HG03060 (cell line): ENCODE data around the gene SAT1.
"Not testable (repeated sequence)": the region's sequence is repeated elsewhere in the genome, so short reads cannot be mapped to it uniquely, and the experiment has no call there.

Experiments
- ATAC-seq: cut with Tn5 transposase; IDR thresholded peaks from one replicate; pipeline ENCODE4 v1.9.1; 2021; ENCODE audit warnings: low read depth, moderate number of reproducible peaks; ENCODE audit not compliant: unreplicated experiment

Gene SAT1

DNA sequence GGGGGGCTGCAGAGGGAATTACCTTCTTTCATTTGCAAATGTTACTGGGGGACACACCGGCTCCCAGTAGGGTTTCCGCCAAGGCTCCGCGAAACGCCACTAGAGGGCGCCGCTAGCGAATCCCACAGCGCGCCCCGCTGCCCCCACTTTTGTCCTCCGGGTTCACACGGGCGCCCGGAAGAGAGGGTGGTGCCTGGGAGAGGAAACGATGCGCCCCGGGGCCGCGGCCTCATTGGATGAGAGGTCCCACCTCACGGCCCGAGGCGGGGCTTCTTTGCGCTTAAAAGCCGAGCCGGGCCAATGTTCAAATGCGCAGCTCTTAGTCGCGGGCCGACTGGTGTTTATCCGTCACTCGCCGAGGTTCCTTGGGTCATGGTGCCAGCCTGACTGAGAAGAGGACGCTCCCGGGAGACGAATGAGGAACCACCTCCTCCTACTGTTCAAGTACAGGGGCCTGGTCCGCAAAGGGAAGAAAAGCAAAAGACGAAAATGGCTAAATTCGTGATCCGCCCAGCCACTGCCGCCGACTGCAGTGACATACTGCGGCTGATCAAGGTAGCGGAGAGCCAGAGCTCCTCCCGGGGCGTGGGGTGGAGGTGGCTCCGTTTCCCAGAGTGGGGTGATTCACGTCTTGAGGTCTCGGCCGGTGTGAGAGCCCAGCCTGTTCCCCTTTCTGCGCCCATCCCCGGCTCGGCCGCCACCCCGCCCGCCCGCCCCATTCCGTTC lies at the start of gene SAT1:
SAT1 (plus strand) TSS at position 311 of the 726 bp plus-strand sequence; CDS start at position 490, 179 bp downstream.
- ATAC-seq, result peak; percentile 55

DNA sequence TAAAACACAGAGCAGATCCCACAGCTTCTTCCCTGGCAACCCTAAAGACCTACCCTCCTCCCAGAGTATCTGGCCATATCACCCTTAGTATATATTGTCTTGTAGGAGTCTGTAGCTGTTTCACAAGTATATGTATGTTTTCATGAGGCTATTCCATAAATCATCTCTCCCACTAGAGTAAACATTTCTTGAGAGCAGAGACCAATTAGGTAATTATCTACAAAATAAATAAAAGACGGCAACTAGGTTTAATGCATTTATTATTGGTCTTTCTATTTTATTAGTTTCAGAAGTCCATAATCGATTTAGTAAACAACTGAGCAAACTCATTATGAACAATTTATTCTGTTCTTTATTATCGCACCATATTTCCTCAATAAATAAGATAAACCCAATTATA lies 46.9 kb upstream of the SAT1 start:
- no peak for ATAC-seq

DNA sequence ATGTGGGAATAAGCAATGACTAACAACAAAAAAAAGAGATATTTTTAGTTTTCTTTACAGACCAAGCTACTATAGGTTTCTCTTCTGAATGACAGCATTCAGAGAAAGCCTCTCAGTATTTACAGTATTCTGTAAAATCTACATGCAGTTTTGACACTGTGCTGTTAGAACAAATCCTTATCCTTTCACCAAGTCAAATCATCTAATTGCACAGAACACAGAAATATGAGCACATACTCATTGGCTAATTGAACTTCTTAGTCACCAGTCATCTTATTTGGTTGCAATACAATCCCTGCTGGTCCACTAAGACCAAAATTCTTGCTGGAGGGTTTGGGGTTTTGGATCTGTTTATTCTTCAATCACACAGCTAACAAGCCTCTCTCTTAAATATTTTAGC lies 45.6 kb upstream of the SAT1 start:
- no peak for ATAC-seq

DNA sequence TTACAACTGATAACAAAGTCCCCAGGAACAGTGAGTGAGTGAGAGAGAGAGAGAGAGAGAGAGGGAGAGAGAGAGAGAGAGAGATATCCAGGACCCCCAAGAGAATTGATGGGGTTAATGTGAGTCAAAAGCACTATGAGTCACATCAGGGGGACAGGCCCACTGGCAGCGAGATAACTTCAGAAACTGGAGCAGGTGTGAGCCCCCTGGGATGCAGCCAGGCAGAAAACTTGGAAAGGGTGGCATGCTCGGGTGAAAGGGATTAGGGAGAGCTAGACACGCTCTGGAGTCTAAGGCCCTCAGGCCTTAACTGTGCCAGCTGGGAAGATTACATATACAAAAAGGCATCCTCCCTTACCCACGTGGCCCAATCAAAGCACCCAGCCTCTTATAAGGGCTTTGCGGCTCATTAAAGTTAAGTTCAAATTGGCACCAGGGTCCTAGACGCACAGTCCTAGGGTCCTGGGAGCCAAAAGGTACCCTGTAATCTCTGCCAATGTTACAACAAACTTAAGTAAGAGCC lies 40.7 kb upstream of the SAT1 start:
- ATAC-seq, result peak; percentile 13

DNA sequence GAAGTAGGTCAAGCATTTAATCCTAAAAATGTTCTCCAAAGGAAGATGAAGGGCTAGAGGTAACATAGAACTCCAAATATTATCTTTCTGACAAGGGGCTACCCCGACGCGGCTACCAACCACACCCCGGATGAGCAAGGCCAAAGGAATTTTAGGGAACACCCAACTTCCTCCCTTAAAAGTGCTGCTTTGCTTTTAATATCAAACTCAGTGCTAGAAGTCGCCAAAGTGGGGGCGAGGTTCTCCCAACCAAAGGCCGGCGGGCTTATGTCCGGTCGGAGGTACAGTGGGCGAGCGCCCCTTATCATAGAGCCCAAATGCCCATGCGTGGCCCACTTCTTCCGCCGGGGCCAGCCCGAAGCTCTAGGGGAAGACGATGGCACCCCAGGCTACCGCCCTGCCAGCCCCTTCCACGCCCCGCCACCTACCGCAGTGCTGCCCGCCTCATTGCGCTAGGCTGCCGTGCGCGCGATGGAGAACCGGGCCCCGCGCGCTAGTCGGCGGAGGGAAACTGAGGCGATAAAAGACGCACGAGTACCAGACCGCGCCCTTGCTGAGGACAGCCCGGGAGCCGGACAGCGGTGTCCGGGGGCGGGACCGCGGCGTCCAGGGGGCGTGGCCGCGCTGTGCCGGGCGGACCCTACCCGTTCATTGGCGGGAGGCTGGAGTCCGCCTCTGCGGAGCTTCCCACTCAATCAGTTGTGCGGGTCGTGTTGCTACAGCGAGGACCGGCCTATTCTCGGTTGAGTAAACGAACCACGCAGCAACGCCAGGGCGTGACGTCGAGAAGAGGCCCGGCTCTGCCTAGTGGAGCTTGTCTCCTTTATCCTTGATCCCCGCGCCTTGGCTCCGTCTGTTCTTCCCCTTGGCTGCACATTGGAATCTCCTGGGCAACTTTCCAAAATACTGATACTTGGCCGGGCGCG lies 40.0 kb upstream of the SAT1 start, which contains the start of gene ACOT9:
ACOT9 (minus strand) TSS at position 580 of the 926 bp plus-strand sequence; CDS start at position 448, 132 bp downstream.
- peak; percentile 88 for ATAC-seq

DNA sequence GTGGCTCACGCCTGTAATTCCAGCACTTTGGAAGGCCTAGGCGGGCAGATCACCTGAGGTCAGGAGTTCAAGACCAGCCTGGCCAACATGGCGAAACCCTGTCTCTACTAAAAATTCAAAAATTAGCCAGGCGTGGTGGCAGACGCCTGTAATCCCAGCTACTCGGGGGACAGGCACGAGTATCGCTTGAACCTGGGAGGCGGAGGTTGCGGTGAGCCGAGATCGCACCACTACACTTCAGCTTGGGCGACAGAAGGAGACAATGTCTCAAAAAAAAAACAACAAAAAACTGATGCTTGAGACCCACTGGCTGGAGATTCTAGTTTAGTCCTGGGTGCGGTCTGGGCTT lies 39.4 kb upstream of the SAT1 start:
- not testable (repeated sequence) for ATAC-seq

DNA sequence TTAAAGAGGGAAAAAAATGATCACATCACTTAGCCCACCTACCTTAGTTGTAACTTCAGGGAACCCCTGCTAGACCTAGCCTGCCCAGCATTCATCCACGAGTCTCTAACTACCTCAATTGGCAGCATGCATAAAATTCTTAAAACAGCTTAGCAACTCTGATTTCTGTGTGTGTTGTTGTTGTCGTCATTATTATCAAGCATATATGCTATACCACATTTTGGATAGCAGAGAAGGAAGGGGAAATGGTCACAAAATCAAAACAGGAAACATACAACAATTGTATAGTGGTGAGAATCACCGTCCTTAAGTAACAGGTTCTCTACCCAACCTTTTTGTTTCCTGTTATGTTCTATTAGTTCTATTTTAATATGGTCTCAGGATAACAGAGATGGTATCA lies 37.2 kb upstream of the SAT1 start:
- no peak for ATAC-seq

DNA sequence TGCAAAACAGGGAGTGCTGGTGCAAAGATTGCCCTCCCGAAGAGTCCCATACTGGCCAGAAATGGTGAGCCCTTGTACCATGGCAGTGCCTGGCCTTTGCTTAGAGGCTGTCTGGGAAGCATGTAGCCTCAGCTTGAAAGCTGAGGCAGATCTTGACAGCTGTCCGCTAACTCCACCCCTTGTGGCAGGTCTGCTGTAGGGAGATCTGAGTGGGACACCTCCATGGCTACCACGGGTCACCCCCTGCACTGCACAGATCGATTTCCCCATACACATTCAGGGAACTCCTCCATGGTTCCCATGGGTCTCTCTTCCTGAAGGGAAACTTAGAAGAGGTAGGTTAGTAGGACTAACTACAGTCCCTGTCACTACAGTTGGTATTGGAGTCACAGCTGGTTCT lies 33.8 kb upstream of the SAT1 start:
- no peak for ATAC-seq

DNA sequence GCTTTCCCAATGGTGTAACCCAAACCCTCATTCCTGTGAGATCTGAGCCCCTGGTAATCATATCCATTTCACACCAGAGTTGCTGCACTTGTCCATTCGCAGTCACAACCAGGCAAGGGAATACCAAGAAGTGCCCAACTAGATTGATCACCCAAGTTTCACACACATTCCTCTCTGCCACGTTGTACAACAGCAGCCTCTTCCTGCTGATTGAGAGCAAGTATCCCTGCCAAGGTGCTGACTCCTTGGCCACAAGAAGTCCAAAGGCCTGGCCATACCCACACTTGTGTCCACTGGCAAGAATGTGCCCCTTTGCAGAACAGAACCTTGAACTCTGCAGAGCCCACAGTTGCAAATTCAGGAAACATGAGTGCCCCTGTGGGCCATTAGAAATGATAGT lies 33.4 kb upstream of the SAT1 start:
- no peak for ATAC-seq

DNA sequence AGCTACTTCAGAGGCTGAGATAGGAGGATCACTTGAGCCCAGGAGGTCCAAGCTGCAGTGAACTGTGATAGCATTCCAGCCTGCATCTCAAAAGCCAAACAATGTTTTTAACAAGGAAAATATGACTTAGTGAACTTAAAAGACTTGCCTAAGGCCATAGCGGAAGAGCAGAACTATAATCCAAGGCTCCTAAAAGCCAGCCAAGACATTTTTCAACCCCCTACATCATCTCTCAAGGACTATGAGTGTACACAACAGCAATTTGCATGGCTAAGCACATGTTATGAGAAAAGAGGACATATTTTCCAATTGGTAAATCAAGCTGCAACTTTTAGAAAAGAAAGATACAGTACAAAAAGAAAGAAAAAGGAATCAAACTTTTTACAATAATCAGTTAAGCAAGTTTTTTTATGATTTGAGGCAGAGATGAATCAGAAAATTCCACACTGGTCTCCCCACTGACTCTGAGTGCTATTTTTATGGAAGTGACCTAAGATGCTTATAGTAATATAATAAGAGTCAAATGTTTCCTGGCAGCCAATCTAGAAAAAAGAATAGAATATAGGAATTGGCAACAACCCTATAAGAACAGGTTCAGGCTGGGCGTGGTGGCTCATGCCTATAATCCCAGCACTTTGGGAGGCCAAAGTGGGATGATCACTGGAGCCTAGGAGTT lies 30.1 kb upstream of the SAT1 start:
- ATAC-seq, result no peak

DNA sequence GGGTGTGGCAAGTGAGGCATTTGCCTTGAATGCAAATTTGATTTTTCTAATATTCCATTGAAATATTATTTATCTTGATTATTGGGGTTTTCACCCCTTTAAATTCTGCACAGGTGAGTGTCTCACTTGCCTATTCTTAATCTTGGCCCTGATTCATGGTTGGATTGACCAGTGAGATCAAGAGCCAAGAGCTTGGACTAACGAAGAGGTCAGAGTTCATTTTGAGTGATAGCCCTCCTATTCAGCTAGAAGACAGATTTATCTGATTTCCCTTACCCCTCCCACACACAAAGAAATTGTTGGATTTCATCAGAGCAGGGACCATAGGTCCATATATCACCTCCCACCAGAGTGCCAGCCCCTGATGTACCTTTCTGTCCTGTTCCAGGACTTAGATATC lies 28.3 kb upstream of the SAT1 start:
- no peak for ATAC-seq

DNA sequence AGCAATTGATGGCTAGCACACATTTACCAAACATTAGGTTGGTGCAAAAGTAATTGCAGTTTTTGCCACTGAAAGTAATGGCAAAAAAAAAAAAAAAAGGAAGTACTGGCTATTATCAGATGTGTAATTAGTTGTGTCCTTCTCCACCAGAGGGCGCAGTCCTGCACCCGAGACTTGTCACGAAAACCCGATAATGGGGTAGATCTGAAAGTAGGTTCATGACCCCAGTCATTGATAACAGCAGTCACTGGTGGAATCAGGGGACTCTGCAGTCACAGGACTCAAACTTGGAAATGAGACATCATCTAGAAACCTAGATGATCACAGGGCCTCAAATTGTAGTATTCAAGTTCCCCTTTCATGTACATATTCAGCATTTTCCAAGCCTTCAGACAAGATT lies 26.8 kb upstream of the SAT1 start:
- ATAC-seq, result peak; percentile 65

DNA sequence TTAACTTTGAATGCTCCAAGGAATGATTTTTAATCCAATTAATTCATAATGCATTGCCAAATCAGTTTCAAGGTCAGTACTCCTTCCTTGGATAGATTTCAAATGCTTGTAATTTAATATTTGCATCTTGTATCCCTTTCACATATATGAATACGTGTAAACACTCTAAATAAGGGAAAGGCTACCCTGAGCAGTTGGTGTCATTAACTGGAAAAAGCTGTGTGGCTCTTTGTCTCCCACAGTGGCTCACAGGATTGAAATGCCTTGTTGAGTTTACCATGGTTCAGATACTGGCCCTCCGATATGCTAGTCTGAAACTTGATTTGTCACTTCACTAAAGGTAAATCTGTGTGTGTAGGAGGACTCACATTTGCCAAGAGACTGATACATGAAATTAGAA lies 23.2 kb upstream of the SAT1 start:
- no peak for ATAC-seq

DNA sequence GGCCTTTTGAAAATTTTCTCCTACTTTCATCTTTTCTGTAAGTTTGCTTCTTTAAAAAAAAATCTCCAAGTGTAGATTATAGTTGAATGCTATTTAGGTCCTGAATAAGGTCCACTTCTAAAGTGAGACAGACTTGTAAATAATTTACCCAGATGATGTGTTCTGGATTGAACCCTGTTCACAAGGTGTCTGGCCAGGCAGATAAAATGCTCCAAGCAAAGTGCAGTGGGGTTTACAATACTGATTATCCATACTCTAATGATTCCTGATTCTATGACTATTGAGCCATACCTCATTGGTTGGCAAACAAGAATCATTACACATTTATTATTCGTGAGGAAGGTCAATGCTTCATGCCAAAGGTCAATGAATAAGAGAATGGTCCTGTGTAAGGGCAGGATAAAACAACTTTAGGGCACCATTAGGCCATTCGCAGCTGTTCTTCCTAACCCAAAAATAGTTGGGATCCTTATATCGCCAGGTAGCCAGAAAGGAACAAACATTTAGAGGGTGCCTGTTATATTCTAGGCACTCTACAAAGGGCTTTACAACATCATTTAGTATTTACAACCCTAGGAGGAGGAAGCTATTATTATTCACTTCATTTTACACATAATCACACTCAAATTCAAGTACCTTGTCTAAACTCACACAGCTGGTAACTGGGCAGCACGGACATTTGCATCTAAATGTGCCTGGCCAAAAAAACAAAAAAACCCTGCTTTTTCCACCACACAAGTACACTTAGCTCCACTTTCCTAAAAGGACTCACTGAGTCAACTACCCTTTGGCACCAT lies 18.6 kb upstream of the SAT1 start:
- no peak for ATAC-seq

DNA sequence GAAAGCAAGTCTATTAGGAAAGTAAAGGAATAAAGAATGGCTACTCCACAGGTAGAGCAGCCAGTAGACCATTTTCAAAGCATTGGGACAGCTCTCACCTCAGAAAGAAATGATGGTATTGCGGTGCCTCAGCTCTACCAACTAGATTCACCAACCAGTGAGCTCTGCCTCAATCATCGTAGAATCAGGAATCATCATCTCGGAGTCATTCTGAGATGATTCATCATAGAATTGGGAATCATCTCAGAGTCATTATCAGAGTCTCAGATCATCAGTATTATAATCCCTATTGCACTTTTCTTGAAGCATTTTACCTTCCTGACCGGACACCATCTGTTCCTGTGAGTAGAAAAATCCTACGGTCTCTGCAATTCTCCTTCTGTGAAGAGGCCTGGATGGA lies 17.5 kb upstream of the SAT1 start:
- no peak for ATAC-seq

DNA sequence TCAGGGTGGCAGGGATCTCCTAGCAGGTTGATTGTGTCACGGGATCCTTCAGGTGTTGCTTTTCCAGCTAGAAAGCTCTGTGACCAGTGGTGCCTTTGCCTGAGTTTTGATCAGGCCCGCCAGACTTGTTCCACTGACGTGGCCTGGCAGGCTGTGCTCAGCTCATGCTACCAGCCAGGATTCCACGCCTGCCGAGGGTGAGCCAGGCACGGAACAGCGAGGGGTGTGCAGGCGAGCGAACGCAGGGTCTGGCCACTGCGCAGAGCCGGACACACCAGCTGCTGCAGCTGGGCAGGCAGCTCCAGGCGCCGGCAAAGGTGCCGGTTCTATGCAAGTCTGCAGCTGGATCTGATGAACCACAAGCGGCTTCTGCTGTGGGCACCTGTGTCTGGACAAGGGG lies 17.1 kb upstream of the SAT1 start:
- no peak for ATAC-seq

DNA sequence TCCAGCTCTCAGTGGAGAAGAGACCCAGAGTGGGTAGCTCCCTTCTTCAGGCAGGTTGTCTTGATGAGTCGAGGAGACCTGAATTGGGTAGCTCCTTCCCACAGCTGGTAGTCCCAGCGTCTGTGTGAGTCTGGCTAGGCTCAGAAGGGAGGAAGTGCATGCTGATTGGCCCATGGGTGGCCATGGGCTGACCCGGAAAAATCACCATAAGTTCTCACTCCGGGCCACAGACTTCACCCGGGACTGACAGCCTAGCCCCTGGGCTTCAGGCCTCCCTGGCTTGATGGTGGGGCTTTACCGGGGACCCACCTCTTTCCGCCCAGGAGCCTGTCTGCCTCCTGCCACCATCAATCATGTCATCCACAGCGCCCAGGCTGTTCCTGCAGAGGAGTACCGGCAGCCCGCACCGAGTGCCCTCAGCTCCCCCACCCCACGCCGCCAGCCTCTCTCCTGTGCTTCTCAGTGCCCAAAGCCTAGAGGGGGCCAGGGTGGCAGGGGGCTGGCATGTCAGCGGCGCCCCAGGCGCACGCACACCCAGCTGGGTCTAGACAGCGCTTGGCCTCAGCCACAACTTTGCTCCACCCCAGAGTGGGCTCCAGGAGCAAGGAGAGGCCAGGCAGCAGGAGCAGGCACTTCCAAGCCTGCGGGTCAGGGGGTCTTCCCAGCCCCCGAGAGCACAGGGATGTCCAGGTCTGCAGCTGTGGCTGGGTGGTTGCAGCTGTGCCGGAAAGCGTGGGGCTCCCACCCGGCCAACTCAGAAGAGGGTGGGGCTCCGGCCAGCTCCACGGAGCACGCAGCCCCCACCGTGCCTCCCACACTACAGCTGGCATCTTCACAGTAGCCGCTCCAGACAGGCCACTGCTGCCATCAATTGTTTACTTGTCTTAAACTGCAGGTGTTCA lies 16.1 kb upstream of the SAT1 start:
- no peak for ATAC-seq

DNA sequence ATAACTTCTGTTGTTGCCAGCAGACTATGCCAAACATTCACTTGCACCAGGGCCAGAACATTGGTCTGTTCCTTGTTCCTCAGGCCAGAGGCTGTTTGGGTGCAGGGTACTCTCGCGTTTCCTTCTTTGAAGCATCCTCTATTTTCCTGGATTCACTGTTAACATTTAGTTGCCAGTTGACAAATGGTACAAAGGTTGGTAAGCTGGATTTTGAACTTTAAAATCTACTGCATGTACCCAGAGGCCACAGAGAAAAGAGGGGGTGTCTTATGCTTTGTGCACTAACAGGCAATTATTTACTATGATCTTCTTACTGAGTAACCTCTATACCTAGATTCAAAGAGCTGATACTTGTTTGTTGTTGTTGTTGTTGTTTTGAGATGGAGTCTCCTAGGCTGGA lies 12.8 kb upstream of the SAT1 start:
- no peak for ATAC-seq

DNA sequence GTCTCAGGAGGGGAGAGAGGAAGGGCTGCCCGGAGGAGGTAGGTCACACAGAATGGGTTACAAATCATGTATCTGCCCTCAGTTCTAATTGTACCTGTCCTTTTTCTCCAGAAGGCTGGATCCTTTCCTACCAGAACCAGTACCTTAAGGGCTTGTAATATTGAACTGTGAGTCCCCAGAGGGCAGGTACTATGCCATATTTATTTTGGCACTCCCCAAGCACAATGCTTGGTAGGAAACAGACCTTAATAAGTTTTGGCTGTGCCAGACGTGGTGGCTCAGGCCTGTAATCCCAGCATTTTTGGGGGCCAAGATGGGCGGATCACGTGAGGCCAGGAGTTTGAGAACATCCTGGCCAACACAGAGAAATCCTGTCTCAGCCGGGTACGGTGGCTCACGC lies 11.9 kb upstream of the SAT1 start:
- not testable (repeated sequence) for ATAC-seq
